Lung microvascular endothelial cell (primary cell): Measurements from ENCODE around the gene CMSS1. TPM values are rescaled to one million over a fixed set of nuclear protein-coding genes. Genes with fewer than 3 reads are reported as not detected.

Experiments
- DNase-seq, 2 donors: peaks; one replicate each; pipeline versions ENCODE4 v3.0.0 to v3.0.0-alpha.2; 2010; ENCODE audit warnings: low read depth in 2 of 2
- total RNA-seq: library from RNA; depleted of rRNA; stranded (reverse); fragments of >200 nt; gene quantifications from 2 replicates; pipeline ENCODE4 v1.2.1, GENCODE V29; 2014

The CMSS1 gene
- total RNA-seq, 1 donor from 2014 or later = 3.0 TPM

DNA sequence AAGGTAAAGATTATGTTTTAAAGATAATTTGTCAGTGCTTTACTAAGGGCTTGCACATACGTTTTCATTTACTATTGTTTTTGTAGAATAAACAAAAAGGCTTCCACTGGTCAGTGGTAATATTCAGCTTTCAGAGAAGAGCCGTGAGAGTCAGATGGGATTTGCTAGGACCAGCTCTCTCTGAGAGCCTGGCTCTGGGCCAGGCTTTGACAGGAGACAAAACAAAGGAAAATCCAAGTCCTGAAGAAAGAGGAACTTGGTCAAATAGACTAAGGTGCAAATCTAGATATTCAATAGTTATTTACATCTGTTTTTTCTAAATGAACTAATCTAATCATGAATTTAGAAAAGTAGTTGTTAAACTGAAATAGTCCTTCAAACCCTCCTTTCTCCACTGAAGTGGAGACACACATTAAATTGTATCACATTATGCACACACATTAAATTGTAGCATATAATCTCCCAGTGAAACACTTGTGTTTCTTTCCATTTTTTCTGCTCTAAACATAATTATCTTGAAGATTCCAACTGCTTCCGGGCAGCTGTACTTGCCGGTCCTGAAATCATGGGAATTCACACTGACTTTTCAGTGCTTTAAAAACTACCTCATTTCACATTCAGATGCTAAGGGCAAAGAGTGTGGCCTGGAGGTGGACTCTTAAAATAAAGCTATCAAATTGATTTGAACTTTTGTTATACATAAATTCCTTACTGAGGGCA, 351.7 kb downstream of the CMSS1 start:
- peak; percentile 10 to 72 for DNase-seq

DNA sequence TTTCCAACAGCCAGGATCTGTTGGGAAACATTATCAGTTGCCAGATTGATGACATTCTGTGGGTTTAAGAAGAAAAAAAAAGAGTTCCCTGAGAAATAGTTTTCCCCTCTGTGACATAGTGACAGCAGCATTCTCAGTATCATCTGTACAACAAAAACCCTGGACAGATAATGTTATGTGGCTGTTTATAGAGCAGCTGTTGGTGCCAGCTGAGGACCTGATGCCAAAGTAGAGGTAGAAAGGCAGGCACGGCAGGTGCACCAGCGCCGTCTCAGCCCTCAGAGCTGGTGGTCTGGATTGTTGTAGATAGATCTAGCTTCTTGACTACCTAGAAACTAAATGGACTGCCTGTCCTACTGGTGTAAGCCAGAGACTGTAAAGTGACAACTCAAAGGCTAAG, 352.8 kb downstream of the CMSS1 start:
- DNase-seq = no peak

DNA sequence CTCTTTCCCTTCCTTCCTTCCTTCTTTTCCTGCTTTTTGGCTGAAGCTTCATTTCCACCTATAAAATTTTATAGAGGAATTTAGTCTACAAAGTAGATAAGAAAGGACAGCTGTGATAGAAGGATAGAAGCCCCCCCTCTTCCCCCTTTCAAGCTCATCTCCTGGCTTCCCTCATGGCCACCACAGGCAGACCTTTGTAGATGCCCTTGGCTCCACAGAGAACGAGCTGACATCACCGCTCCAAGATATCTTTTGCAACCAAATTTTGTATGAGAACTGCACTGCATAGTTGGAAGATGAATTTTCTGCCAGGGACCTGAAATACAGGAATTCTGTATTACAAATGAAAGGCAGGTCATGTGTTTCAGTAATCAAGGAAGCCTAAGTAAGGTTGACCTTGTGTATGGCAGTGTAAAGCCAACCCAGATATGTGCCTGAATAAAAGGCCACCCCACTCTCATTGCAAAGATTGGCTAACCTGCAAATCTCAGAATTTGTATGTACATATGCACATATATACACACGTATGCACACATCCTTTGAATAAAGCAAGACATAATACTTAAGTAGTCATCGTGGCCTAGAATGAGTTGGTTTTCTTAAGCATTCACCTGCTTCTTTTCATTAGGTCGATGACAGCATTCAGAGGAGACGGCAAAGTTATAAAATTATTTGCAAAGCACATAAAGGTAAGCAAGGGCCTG, 353.7 kb downstream of the CMSS1 start:
- no peak for DNase-seq

DNA sequence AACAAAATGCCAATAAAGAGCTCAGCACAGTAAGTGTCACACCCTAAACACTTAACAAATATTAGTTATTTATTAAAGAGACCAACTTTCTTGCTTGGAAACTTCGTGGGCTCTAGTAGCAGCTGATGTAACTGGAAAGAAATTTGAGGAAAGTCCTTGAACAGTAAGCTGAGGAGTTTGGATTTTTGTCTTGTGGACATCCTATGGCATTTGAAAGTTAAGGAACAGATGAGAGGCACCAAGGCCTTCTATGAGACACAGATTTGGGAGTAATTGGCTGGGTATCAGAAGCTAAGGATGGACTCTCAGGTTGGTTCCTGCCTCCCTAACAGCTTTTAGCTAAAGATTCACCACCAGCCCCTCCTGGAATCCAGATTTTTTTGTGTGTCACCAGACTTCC, 356.3 kb downstream of the CMSS1 start:
- DNase-seq = no peak

DNA sequence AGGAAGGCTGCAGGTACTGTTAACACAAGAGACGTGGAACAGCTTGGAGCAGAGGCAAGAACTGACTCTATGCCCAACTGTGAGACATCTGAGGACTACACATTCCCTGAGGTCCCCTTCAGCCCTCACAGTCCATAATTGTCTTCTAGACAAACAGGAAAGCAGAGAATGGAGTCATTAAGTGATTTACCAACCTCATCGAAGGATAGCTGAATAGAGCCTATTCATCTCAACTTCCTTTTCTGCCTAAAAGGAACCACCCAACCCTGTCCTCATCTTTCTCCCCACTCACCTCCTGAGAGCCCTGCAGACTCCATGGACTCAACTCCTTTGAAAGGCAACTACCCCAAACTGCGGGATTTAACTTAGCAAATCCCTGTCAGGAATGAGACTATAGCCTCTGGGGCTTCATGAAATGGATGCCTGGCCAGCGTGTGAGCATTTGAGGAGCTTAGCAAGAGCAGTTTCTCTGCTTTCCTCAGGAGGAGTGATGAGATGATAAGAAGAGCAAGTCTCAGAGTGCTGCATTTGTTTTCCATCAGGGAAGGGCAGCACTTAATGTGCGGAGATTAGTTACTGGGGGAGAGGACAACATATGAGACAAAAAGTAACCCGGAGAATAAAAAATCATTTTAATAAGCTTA, 358.1 kb downstream of the CMSS1 start:
- peak in 1 of 2 donors; percentile 19 for DNase-seq

DNA sequence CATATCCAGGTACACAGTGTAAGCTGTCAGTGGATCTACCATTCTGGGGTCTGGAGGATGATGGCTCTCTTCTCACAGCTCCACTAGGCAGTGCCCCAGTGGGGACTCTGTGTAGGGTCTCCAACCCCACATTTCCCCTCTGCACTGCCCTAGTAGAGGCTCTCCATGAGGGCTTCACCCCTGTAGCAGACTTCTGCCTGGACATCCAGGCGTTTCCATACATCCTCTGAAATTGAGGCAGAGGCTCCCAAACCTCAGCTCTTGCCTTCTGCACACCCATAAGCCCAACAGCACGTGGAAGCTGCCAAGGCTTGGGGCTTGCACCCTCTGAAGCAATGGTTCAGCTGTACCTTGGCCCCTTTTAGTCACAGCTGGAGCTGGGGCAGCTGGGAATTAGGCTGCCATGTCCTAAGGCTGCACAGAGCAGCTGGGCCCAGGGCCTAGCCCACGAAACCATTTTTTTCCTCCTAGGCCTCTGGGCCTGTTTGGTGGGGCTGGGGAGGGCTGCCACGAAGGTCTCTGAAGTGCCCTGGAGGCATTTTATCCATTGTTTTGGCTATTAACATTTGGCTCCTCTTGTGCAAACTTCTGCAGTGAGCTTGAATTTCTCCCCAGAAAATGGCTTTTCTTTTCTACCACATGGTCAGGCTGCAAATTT, 362.2 kb downstream of the CMSS1 start:
- no peak for DNase-seq

DNA sequence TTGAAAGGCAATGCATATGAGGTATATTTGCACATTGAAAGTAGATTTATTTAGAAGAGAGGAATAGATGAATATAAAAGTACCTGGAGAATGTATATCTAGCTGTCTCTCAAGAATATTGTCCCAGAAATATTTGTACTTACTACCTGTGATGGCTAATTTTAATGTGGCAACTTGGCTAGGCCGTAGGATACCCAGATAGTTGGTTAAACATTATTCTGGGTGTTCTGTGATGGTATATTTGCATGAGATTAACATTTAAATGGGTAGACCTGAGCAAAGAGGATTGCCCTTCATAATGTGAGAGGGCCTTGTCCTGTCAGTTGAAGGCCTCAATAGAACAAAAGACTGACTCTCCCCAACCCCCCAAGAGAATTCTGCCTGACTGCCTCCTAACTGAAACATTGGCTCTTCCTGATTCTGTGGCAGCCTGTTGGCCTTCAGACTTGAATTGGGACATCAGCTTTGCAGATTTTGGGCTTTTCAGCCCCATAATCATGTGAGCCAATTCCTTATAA, 366.0 kb downstream of the CMSS1 start:
- no peak for DNase-seq

DNA sequence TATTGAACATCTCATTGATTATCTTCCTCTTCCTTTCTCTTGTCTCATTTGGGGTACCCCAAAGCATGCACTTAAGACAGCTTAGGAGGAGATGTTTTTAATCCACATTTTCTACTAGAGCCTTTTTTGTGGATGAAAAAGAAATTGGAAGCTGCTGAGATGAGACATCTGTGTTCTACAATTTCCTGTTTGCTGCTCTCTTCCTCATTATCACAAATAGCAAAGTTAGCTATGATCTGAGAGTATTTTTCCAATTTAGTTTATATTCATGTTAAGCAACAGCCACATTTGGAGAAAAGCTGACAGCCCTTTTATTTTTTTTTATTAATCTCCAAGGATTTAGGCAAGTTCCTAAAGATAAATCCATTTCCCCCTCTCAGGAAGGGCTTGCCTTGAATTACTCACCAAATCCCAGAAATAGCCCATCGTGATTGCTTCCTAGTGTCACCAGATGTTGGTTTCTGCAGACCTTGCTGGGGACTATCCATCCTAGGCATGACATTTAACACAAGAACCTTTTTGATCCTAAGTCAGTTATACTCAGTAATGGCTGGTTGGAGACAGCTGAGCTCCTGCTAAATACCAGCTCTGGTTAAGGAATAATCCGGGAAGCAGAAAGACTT, 367.4 kb downstream of the CMSS1 start:
- peak in 1 of 2 donors; percentile 29 for DNase-seq

DNA sequence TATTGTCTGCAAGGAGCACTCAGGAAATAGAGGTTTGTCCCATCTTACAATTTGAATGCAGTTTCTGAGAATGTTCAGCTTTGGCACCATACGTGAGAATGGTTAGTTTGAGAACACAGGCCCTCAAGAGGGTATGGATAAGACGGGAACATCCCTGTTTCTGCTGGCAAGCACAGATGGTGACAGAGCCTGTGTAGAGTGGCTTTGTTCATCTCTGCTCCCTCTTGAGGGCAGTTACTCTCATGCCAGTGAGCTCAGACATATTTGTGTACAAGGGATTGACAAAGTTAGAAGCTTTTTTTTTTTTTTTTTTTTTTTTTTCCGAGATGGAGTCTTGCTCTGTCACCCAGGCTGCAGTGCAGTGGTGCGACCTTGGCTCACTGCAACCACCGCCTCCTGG, 368.2 kb downstream of the CMSS1 start:
- DNase-seq = no peak

DNA sequence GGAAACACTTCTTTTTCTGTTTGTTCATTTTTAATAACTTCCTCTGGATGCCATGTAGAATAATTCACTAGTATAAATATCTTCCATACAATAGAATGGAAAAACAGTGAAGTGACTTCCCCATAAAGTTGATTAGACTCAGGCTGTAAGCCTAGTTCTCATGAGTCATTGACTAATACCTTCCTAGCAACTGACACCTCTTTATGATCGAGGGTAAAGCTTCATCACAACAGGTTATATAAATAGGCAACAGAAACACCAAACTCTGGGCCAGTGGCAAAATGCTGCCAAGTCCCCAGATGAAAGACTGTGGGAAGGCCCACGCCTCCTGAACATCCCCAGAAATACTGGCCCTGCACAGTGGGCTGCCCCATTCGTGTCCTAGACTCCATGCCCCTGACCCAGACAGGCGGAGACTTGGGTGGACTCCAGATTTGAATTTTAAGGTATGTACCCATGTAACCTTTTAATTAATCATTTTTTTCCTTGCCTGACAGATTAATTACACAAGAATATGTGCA, 371.8 kb downstream of the CMSS1 start:
- peak in 1 of 2 donors; percentile 76 for DNase-seq

DNA sequence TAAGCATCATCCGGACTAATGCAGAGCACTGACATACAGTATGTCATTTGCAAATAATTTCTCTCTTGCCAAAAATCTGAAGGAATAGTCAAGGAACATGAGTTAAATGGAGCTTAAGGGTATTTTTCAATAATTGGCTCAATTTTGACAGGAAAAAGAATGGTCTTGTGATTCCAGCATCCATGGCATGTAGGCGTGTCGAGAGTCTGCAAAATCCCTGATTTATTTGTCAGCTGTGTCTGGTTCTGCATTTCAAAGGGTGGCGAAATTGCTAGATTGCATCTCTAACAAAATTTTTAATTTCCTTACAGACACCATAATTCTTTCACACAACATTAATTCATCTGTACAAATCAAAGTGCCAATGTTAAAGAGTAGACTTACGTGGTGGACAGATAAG, 377.7 kb downstream of the CMSS1 start:
- DNase-seq = no peak

DNA sequence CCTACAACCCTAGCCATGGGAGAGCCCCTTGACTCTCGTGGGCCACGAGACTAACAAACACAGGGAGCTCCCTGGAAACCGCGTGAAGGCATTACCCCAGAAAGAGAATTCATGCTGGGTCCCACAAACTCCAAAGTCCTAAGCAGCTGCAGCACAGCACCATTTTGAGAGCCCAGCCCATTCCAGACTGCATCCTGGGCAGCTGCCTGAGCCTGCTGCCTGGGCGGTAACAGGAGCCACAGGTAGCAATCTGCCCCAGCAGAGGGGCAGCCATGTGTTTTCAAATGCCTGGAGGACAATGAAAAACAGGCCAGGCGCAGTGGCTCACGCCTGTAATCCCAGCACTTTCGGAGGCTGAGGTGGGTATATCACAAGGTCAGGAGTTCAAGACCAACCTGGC, 380.2 kb downstream of the CMSS1 start:
- no peak for DNase-seq

DNA sequence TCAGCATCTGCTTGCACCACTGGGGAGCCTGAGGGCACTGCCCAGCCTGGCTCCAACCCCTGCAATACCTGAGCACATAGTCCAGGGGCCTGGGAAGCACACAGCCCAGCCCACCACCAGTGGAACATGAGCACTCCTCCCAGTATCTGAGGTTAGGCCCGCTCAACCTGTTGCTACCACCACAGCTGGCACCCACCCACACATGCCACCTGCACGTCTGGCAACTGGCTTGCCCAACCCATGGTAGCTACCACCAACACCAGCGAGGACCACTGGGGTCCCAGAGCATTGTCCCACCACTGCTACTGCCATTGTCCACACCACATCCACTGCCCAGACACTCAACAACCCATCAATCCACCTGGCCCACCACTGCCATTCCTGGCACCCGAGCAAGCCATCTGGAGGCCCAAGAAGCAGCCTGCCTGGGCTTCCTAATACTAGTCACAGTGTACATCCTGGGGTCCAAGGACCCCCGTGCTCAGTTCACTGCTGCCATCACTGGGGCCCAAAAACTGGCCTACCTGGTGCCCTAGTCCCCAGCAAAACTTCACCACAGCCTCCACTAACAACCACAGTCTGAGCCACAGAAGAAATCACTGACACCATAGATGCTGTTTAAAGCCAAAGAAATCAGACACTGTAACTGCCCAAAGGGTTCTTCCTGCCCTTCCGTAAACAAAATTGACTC, 381.1 kb downstream of the CMSS1 start:
- peak in 1 of 2 donors; percentile 10 for DNase-seq

DNA sequence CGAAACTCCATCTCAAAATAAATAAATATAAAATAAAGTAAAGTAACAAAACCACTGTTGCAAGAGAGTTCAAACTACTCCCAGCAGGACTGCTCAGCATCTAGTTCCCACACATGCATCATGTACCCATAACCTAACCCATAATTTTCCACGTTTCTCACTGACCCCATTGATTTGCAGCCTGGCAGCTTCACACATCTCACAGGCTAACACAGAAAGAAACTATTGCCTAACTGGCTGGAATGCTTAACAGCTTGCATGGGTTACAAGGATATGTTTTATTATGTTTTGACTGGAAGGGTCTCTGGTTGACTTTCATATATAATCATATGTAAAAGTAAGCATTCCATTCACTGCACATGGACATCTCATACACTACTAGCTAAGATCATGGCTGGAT, 387.5 kb downstream of the CMSS1 start:
- DNase-seq = no peak

DNA sequence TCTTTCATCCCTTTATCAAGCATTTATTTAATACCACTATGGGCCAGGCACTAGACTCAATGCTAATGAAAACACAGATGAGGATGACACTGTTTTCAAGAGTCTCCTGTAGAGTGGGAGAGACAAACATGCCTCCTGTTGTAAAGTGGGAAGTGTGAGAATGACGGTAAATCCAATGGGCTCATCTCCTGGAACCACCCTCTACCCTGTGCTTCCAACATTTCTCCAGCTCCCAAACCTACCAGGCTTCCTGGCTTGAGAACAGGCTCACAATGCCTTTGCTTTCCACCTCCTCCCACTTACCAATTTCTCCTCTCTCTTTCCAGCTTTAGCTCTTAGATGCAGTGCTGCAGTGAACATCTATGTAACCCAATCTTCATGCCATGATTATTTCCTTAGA, 389.0 kb downstream of the CMSS1 start:
- no peak for DNase-seq

DNA sequence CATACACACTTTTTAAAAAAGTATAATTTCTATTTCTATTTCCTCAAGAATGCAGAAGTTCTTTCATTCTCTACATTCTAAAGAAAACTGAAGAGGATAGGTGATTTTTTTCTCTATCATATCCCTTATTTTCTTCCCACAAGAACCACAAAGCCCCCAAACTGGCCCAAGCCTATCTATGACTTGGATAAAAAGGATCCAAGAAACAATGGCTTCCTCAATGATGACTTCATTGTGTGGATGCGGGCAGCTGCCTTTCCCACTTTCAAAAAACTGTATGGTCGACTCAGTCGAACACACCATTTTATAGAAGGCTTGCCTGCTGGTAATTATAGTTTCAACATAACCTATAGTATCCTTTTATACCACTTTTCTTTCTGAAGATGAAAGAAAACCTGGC, 390.2 kb downstream of the CMSS1 start:
- DNase-seq = no peak

DNA sequence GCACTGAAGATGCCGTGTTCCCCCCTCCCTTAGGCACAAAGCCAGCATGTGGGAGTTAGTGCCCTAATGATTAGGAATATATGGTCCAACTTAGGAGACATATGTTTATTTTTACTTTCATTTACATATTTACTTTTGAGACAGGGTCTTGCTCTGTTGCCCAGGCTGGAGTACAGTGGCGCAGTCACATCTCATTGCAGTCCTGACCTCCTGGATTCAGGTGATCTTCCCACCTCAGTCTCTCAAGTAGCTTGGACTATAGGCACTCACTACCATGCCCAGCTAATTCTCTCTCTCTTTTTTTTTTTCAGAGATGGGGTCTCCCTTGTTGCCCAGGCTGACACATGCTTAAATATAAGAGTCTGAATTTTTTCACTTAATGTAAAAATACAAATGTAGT, 391.5 kb downstream of the CMSS1 start:
- DNase-seq = no peak

DNA sequence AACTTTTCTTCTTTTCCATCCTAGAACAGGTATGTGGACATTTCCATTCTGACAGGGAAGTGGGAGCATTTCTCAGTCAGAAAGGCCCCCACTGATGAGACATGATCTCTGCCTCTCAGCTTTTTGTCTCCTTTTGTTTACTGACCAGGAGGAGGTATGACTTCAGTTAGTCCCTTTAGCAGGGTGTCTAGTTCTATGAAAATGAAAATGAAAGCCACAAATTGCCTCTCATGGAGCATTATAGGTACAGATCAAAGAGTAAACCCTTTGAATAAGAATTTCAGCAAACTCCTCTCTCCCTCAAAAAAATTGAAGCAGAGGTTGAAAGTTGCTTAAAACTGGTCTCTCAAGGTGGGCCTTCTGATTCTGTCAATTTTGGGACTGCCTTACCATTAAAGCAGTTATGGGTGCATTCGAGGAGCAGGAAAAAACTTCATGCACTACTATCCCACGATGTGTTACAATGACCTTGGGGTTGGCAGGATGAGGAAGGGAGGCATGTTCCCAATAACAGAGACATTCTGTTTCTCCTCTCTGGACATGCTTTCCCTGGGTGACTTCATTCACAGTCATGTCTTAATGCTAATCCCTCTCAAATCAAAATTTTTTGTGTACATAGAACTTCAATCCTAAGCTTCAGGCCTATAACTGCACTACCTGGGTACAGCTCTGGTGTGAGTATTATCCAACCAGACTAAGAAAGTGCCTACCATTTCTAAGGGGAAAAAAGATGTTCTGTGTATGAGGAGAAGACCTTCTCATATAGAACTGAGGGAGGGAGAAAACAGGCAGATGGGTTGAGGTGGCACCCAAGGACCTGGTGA, 392.5 kb downstream of the CMSS1 start:
- DNase-seq = peak; percentile 8 to 42

DNA sequence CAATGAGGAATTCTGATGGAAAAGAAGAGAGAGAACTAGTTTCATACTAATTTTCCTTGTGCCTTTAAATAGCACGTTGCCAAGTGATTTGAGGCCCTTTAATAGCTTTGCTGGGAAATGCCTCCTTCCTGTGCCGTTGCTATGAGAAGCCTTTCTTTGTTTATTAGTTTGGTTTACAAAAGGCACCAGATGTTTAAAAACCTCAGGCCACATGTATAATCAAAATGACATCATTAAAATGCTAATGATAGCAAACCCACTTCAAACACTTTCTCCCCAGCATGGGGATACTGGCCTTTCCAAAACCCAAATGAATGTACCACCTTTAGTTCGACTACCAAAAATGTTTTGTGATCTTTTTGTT, 393.1 kb downstream of the CMSS1 start:
- peak; percentile 73 to 94 for DNase-seq
